Hepatocyte (in vitro differentiated cells): ENCODE results near the gene UNC119.

Experiments used
- CTCF ChIP-seq: fragments of 200-600 bp; sonication (generic); IDR thresholded peaks from 2 replicates; pipeline ENCODE4 v1.5.1; 2016; ENCODE audit warnings: antibody characterized with exemption, mild to moderate bottlenecking; ENCODE audit not compliant: poor library complexity
- EZH2 ChIP-seq: fragments of 200-600 bp; sonication (generic); IDR thresholded peaks from 2 replicates; pipeline ENCODE4 v1.6.1; 2016; ENCODE audit warnings: antibody characterized with exemption, mild to moderate bottlenecking, borderline replicate concordance
- EZH2phosphoT487 ChIP-seq: fragments of 200-600 bp; sonication (generic); IDR thresholded peaks from one replicate; pipeline ENCODE4 v1.6.1; 2018; ENCODE audit warnings: antibody characterized with exemption, mild to moderate bottlenecking, low read depth, moderate library complexity; ENCODE audit not compliant: unreplicated experiment, severe bottlenecking

DNA sequence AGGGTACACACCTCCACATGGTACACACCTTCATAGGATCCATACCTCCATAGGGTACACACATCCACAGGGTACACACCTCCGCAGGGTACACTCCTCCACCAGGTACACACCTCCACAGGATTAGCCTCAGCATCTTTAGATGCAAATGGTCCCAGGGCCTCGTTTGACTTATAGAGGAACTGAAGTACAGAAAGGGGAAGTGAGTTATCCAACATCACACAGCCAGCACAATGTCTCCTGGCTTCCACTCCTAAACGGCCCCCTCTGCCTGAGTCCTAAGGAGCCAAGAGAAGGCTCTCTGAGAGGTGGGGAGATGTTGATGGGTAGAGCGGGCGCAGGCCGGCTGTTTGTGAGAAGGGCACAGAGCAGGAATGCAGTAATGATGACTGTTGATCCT lies 34.3 kb downstream of the UNC119 start:
- TF ChIP-seq CTCF (no peak), EZH2 (no peak), EZH2phosphoT487 (no peak)
